Suppressor macrophage treated with lipopolysaccharide for 1 hour (primary cell): ENCODE measurements around the gene HOXB2.
A peak's percentile ranks its signal among the peaks of the same experiment; 100 is the strongest.

Experiments used
- DNase-seq, 3 donors: peaks; one replicate each; pipeline ENCODE4 v3.0.0-alpha.2; 2020 to 2022

The HOXB2 gene

DNA sequence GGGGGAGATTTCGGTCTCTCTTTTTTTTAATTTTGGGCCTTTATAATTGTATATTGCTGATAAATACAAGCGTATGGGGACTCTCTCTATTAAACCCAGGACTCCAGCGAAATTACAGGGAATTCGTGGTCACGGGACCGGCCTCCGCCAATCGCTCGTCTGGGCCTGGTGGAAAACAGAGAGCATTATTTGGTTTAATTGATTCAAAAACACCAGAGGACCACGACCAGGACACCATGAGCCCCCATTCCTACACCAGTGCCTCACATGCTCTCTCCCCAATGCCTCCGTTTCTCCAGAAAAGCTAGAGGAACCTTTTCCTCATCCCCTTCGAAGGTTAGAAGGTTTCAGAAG lies at the start of gene HOXB2:
Gene HOXB2, minus strand, starts transcription at position 88 of the 354 bp plus-strand sequence. CDS start 198 bp downstream, outside the sequence.
- no peak for DNase-seq

GRCh38 chr17:48593840-48594537 lies 49.1 kb upstream of the HOXB2 start:
- peak; percentile 78 to 90 (median 82) for DNase-seq

- peak in 1 of 3 donors; percentile 58 for DNase-seq
Measured at GRCh38 chr17:48593126-48593829, 48.4 kb upstream of the HOXB2 start, which contains the start of gene HOXB5. Gene HOXB5 (minus strand): TSS chr17:48593779. CDS start chr17:48593682, 97 bp downstream.

GRCh38 chr17:48592577-48592976 lies 47.7 kb upstream of the HOXB2 start:
- DNase-seq = no peak

- no peak for DNase-seq
Measured at GRCh38 chr17:48592057-48592514, 47.2 kb upstream of the HOXB2 start.

DNA sequence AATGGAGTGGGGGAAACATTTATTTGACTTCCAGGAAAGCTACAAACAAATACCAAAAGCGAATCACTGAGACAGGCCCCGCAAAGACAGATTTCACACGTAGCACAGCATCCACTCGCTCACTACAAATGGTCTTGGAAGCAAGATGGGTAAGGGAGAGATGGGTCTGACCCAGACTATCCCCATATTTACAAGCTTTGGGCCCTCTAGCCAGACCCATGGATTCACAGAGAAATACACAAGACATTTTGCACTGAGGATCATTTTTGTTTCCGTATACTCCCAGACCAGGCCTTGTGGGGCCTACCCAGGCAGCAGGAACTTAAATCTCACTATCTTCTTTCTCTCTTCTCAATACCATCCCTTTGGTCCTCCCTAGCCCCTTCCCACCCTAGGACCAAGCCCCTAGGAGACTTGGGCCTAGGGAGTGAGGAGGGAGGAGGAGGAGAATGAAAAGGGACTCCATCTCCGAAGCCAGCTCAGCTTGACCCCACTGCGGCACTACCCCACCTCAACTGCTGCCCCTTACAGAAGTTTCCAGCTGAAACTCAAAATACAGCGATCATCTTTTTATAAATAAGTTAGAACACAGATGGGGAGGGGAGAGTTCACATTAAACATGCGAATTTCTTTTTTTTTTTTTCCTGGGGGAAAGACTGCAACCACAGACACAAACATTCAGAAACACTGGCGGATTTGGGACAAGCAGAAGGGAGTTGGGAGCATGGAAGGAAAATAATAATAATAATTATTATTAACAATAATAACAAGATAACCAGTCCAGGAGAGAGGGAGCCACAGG lies 46.5 kb upstream of the HOXB2 start:
- DNase-seq = no peak

DNA sequence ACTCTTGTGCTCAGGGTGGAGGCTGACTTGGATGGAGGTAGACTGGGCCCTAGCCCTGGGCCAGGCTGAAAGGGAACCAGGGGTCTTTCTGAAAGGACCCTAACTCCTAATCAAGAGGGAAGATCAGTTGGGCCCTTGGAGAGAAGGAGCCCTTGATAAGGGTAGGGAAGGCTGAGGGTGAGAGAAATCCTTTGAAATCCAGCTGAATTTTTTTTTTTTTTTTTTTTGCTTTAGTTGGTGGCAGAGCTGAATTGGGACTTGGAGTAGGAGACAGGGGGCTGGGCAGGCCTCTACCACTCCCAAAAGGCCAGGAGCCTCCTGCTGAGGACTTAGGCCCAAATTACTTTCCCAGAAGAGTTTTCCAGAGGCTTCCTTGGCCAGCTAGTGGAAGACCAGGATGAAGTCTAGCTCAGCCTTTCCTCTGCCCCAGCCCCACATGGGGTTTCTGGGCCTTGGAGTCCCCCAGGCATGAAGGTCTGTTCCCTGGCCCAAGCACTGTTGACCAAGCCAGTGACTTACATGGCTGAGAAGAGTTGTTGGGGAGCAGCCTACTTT lies 45.8 kb upstream of the HOXB2 start:
- no peak for DNase-seq

DNA sequence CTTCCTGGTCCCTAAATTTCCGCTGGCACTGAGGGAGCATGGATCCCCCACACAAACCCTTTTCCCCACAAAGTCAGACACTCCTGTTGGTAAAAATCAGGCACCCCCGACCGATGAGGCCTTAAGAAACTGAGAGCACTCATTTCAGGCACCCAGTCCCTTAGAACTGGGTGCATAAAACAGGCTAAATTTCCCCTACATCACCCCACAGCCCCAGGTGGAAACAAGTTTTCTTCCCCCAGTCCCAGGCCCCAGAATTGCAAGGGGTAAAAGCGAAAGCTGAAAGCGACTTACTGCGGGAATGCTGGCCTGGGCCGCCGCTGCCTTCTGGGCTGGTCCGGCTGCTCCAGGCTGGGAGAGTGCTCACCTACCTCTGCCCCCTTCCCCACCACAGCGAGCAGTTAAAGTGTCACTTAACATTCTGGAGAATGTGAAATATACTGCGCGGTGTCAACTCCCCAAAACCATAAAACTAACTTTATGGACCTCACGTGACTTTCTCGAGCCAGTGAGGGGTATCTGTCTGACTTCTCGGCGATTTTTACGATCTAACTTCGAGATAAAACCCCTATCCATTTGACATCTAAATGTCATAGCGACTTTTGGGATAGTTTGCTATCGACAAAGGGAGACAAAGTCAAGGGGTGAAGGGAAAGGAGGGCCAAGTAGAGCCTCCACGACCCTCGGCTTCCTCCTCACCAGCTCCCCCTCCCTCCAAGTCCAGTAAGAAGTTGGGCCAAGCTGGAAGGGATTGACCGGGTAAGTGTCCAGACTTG lies 45.1 kb upstream of the HOXB2 start, which contains the start of gene HOXB3:
Gene HOXB3, minus strand, starts transcription at position 411 of the 776 bp plus-strand sequence. CDS start 37,767 bp downstream, outside the sequence.
- DNase-seq = no peak

DNA sequence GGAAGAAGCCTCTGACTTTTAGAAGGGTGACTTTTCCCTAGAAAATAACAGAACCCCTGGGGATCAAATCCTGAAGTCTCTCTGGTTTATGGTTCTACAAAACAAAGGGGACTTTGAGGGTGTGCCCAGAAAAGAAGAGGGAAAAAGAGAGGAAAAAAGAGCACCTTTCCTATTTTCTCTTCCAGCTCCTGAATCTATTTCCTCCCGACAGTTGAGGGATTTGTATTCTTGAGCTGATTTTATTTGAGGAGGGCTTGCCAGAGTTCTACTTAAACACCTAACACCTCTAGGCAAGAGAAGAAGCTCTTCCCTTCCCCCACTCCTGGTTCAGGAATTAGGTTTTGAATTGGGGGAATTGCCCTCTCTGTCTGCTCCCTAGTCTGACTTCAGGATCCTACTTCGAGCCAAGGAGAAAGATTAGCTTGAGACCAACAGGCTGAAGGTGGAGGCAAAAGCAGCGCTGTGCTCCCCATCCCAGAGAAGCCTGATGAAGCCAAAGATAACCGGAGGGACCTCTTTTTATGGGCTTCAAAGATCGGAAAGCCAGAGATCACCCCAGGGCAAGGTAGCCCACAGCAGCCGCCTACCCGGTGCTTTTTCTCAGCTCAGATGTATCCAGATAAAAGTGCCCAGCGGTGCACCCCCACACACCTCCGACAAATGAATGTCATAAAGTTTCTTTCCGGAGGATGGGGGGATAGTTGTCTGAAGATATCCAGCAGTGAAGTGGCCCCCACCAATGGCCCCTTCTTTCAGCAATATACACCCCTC lies 44.3 kb upstream of the HOXB2 start:
- DNase-seq = no peak

GRCh38 chr17:48588528-48588927 lies 43.6 kb upstream of the HOXB2 start:
- no peak for DNase-seq

- DNase-seq = no peak
Measured at GRCh38 chr17:48588074-48588415, 43.1 kb upstream of the HOXB2 start.

- DNase-seq = peak in 1 of 3 donors; percentile 41
Measured at GRCh38 chr17:48587276-48588073, 42.6 kb upstream of the HOXB2 start.

DNA sequence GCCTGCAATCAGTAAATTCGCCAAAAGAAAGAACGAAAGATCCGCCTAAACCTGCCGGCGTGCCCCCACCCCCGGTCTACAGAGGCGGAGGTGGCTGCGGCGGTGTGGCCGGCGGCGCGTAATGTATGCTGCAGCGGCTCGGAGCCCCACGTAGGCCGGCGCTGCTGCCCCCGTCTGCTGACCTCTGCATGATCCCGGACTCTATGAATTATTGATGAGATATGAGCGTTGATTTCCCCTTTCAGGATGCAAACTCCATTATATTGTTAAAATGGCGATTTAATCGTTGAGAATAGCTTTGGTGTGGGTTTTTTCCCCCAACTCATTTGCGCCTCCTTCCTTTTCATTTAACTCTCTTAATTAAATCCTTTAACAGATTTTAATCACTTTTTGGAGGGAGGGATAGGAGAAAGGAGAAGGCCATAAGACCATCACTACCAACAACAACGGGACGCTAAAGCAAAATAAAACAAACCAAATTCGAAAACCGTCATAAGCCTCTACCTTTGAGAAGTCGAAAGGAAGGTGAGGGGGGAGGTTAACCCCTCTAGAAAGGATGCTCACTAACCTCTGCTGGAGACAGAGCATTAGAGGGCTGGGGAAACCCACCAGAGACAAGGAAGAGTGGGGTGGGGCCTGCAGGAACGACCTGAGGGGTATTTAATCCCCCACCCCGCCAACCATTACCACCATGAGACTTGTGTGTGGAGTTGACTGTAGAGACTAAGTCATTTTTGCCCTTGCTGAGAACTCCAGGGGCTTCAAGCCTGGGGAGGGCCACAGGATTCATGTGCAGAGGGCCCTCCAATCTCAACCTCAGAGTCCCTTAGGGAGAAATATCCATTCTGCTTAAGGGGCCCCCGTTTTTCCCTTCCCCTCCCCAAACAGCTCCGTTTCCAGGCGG lies 41.7 kb upstream of the HOXB2 start:
- peak in 2 of 3 donors; percentile 53 to 55 for DNase-seq

GRCh38 chr17:48584223-48584741 lies 39.4 kb upstream of the HOXB2 start:
- no peak for DNase-seq

DNA sequence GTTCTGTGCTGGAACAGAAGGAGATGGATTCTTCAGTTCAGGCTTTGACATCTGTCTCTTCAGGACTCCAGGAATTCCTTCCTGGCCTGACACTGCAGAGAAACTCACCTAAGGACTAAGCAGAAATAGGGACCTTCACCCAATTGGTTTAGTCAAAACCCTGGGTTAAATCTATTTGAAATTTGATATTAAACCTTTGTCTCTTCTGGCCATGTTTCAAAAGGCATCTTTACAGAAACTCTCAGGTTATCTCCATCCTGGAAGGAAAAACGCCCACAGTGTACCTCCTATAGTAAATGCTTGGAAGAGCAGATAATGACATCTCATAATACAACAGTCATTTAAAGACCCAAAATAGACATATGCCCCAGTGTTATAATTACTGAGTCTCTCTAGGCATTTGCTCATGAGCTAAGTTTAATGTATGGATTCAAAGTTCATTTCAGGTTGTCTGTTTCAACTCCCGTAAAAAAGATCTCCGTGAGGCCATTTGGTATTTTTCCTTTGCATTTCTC lies 38.9 kb upstream of the HOXB2 start:
- DNase-seq = no peak

DNA sequence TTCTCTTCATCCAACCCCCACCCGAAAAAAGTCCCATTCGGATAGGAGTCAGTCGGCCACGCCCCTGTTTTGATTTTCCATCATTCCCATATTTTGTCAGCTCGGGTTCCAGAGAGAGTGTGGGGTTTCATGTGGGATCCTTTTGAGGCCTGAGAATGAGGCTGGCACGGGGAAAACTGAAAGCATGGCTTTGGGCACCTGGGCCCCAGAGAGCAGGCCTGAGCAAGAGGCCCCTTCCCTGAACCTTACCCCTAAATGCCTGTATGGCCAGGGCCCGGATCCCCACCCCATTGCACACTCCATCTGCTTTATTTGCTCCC lies 37.8 kb upstream of the HOXB2 start:
- no peak for DNase-seq

- no peak for DNase-seq
Measured at GRCh38 chr17:48579760-48580554, 35.0 kb upstream of the HOXB2 start.

- DNase-seq = no peak
Measured at GRCh38 chr17:48579471-48579759, 34.5 kb upstream of the HOXB2 start.
